GM19099 (cell line): ENCODE data around the gene CCDC69.
A peak's percentile ranks its signal among the peaks of the same experiment; 100 is the strongest.

Experiments used
- POLR2A ChIP-seq: IDR thresholded peaks from 3 replicates; pipeline ENCODE4 v1.6.1; 2011; ENCODE audit warnings: low read depth; ENCODE audit not compliant: insufficient read length; ENCODE audit errors: extremely low read depth

The CCDC69 gene

DNA sequence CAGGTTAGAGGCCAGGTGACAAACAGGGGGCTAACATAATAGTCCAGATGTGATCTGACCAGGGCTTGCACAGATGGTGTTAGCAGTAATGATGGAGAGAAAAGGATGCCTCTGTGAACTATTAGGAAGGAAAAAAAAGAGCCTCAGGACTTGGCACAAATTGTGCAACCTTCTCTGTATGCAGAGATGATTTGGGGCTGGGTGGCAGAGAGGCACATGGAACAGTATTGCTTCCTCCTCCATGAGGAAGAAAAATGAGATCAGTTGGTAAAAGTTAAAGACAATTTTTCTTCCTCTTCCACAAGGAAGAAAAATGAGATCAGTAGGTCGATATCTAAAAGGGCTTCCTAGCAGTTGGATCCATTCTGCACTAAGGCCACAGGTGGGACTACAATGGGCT, 52.4 kb downstream of the CCDC69 start:
- no peak for TF ChIP-seq POLR2A

DNA sequence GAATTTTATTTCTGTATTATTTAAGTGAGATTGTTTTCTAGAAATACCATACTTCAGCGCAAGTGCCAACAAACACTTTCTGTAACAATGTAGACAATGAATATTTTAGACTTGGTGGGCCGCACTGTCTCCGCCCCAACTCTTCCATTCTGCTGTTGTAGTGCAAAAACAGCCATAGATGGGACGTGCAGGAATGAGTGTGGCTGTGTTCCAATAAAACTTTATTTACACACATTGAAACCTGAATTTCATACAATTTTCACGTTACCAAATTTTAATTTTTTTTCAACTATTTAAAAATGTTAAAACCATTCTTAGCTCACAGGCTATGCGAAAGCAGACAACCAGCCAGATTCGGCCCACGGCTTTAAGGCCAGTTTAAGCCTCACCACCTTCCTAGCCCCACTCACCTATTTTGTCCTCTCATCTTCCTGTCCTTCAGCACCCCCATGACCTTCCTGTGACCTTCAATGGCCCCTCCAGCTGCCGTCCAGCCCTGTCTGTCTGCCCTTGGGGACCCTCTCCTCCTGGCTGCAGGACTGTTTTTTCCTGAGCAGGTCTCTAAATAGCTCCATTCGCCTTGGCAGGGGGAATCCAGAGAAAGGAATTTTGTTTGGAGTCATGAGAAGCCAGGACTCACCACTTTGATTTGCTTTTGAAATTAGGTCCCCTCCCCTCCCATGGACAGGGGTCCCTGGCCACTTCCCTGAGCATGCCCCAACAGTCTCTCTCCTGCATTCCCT, 55.1 kb downstream of the CCDC69 start:
- TF ChIP-seq POLR2A: no peak

GRCh38 chr5:151167022-151167421, 56.9 kb downstream of the CCDC69 start:
- no peak for TF ChIP-seq POLR2A

DNA sequence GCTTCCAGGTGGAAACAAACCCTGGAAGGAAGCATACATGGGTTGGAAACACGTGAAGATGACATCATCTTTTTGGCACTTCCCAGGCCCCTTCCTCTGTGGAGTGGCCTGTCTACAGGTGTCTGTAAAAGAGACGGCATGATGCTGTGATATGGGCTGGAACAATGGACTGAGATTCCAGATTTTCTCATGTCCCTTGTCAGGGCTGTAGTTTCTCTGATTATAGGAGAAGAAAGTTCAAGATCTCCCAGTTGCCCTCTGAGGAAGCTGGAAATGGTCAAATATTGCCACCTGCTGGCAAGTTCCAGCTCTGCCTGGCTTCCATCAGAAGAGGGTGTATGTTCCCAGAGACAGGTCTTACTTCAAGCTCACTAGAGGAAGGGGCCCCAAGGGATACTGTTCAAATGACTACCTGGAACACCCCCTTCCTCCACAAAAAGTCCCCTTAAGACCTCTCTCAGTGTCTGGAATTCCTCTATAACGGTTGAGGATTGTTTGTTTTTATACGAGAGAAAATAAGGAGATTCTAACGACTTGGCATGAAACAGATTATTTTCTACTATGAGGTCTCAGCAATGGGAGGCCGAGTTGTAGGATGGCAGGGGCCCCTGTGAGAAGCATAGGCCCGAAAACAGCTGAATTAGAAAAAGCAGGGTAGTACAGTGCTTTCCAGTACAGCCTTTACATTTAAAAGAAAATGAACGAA, 59.1 kb downstream of the CCDC69 start:
- no peak for TF ChIP-seq POLR2A

DNA sequence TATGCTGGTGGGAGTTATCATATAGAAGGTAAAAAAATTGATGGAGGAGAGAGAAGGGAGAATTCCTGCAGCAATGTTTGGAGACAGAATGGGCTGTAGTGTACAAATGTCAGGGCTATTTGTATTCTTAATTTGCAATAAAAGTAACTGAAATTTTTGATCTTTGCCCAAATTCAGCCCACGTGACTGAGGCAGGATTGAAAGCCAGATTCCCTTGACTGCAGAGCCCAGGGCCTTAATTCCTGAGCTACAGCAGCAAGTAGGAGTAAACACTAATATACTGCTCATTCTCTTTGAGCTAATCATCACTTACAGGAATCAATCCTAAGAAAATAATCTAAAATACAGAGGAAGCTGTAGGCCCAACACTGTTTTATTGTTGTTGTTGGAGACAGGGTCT, 61.1 kb downstream of the CCDC69 start:
- TF ChIP-seq POLR2A: no peak

GRCh38 chr5:151159649-151160373, 64.1 kb downstream of the CCDC69 start:
- no peak for TF ChIP-seq POLR2A

DNA sequence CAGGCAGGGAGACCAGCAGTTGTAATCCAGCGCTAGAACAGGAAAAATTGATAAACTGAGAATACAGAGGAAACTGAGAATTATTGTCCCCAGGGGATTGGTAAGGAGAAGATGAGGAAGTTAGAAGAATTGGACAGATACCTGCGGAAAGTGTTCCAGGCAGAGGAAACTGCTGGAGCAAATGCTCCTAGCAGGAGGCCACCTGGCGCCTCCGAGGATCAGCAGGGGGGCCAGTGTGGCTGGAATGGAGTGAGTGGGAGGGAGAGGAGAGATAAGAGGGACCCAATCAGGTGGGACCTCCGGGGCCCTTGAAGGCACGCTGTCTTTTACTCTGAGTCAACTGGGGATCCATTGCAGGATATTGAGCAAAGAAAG, 65.6 kb downstream of the CCDC69 start:
- TF ChIP-seq POLR2A: no peak

- peak; percentile 78 for TF ChIP-seq POLR2A
Measured at GRCh38 chr5:151157426-151158286, 66.2 kb downstream of the CCDC69 start, which contains the start of gene ANXA6. Gene ANXA6, minus strand, starts transcription at chr5:151157779. Its CDS starts 9,878 bp downstream, at chr5:151147901.

DNA sequence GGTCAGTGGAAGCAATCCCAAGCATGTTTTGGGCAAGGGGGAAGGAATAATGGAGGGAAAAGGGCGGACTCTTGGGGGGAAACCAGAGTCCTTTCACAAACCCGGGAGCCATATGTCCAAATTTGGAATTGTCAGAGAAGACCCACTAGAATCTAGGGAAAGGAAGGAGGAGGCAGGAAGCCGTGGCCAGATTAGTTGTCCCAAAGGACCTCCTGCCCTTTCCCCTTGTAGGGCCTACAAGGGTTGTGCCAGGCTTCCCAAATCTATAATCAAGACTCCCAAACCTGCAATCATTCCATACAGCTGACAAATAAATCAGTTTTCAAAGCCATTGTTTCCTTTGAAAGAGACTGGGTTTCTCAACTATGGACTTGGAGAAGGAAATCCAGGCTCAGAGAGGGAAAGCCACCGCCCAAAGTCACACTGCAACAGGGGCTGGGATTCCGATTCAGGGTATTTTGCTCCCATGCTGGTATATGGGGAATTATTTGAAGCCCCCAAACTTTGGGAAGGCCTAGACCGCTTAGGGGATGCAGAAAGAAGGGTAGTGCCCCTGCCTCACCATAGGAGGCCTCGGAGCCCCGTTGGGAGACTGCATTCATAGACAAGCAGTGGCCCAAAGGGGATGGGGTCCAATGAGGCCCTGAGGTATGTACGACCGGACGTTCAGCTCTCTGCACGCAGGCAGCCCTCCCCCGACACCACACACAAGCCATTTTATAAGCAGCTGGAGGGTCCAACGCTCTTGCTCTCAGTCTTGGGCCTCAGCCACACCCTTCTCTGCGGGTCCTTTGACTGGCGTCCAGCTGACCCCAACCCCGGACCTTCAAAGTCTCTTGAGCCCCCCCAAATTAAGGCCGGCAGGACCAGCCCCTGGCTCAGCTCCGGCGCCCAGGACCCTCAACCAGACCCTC, 67.1 kb downstream of the CCDC69 start:
- TF ChIP-seq POLR2A: peak; percentile 56

- peak; percentile 31 for TF ChIP-seq POLR2A
Measured at GRCh38 chr5:151155775-151156506, 68.0 kb downstream of the CCDC69 start.

DNA sequence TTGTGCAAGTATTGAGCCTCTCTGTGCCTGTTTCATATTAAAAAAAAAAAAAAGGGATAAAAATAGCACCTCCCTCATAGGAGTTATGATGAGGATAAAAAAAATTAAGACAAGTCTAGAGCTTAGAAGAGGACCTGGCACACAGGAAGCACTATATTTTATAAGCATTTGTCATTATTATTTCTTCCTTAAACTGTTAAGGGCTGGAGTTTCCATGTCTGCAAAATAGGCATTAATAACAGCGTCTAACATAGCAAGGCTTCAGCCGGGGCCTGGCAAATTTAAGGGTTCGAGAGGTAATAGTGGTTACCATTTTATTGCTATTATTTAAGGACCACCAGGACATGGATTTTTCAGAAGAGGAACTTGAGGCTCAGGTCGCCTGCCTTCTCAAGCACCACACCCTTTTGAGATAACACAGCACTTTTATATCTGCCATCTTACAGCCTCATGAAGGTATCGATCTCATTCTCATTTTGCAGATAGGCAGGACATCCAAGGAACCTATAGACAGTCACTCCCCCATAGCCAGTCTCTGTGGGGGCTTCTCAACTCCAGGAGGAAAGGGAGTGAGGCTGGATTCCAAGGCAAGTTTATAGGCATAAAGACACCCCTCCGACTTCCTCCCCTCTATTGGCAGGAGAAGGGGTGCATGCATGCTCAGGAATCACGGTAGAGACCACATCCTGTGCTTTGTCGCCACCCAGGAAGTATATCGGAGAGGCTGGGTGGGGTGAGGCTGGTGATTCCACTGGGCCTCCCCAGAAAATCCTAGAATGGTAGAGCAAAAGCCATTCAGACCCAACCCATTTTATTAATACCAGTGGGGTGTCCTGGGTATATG, 68.7 kb downstream of the CCDC69 start:
- TF ChIP-seq POLR2A: peak; percentile 48

- TF ChIP-seq POLR2A: peak; percentile 38
Measured at GRCh38 chr5:151153766-151154272, 70.1 kb downstream of the CCDC69 start.

- TF ChIP-seq POLR2A: no peak
Measured at GRCh38 chr5:151153300-151153699, 70.6 kb downstream of the CCDC69 start.

DNA sequence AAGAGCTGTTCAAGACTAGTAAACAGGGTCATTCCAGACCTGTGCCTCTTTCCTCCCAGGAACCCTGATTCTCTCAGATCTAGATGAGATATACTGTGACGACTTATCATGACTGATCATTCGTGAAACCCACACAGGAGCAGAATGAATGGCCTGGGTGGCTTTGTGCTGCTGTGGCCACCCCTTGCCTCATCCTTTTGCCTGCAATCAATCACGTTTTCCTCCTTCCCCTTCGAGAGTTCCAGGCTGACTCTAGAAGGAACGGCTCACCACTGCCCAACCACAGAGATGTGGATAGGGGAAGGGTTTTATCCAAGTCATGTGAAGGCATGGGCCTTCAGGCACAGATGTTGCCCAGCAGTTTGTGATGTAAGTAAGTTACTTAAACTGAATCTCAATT, 72.1 kb downstream of the CCDC69 start:
- no peak for TF ChIP-seq POLR2A
